Tibial nerve (tissue), 4 donors: ENCODE results near the gene EXOC3L1. TPM values are rescaled to one million over a fixed set of nuclear protein-coding genes. Genes with fewer than 3 reads are reported as not detected.

Experiments
- DNase-seq, 2 donors: peaks; one replicate each; pipeline ENCODE4 v3.0.0-alpha.2; 2019; ENCODE audit warnings: low spot score in 2 of 2
- H3K27ac ChIP-seq, 4 donors: fragments of 200-600 bp; sonication (generic) in 3 of 4; one replicate each; pipeline ENCODE4 v1.5.1; 2017 to 2019; ENCODE audit warnings: mild to moderate bottlenecking in 1 of 4
- H3K27me3 ChIP-seq, 2 donors: fragments of 200-600 bp; sonication (generic) in 1 of 2; one replicate each; pipeline versions ENCODE4 v1.5.1 to v1.6.0; 2017 to 2019
- H3K36me3 ChIP-seq, 3 donors: fragments of 200-600 bp; sonication (generic); one replicate each; pipeline ENCODE4 v1.5.1; 2018 to 2019
- H3K4me1 ChIP-seq, 4 donors: fragments of 200-600 bp; sonication (generic) in 3 of 4; one replicate each; pipeline ENCODE4 v1.5.1; 2017 to 2019
- H3K4me3 ChIP-seq, 4 donors: fragments of 200-600 bp; sonication (generic) in 3 of 4; one replicate each; pipeline ENCODE4 v1.5.1; 2017 to 2019; ENCODE audit warnings: mild to moderate bottlenecking in 1 of 4, moderate library complexity in 1 of 4
- H3K9me3 ChIP-seq, 4 donors: fragments of 200-600 bp; sonication (generic) in 3 of 4; one replicate each; pipeline ENCODE4 v1.5.1; 2017 to 2019
- EP300 ChIP-seq, 2 donors: sonication (generic); formaldehyde crosslinking; IDR thresholded peaks; one replicate each; pipeline ENCODE4 v1.6.1; 2017; ENCODE audit warnings: antibody characterized with exemption in 2 of 2, mild to moderate bottlenecking in 1 of 2
- POLR2A ChIP-seq, 2 donors: fragments of 450-650 bp; IDR thresholded peaks; one replicate each; pipeline ENCODE4 v1.6.1; 2017; ENCODE audit warnings: antibody characterized with exemption in 2 of 2, mild to moderate bottlenecking in 2 of 2, moderate library complexity in 2 of 2
- WGBS, 2 donors: methylation state at CpG; one replicate each; pipeline ENCODE4 v1.1.5; 2018; 5-methylcytosine and 5-hydroxymethylcytosine counted together
- total RNA-seq, 4 donors: library from RNA; depleted of rRNA; stranded (reverse); fragments of >200 nt; gene quantifications; one replicate each; pipeline ENCODE4 v1.1.0, GENCODE V29; 2016
- TF ChIP-seq, protein P1 (sequence below), 5 experiments: fragments of 200-600 bp in 3 of 5; fragments of 450-650 bp in 2 of 5; sonication (generic) in 3 of 5; IDR thresholded peaks; one replicate each; pipeline ENCODE4 v1.5.1; 2016 to 2019; ENCODE audit warnings: antibody characterized with exemption in 5 of 5, mild to moderate bottlenecking in 3 of 5, moderate library complexity in 2 of 5

EXOC3L1 gene
- total RNA-seq, 4 donors from 2014 or later: 0.66 to 3.9 (median 2.6) TPM

- DNase-seq: no peak
- Histone ChIP-seq H3K9me3 (no peaks in the 10 kb centered on the region), H3K27ac (no peak overlapping the region), H3K4me3 (no peak overlapping the region), H3K4me1 (peaks cover 0 to 14% (median 0%) of the 10 kb centered on the region in 4 donors), H3K36me3 (peaks cover 0 to 59% (median 0%) of the 10 kb centered on the region in 3 donors), H3K27me3 (no peaks in the 10 kb centered on the region)
- TF ChIP-seq EP300 (IDR thresholded peaks at IDR 0.05) (no peak), POLR2A (IDR thresholded peaks at IDR 0.05) (no peak)
- TF ChIP-seq, protein P1, sequence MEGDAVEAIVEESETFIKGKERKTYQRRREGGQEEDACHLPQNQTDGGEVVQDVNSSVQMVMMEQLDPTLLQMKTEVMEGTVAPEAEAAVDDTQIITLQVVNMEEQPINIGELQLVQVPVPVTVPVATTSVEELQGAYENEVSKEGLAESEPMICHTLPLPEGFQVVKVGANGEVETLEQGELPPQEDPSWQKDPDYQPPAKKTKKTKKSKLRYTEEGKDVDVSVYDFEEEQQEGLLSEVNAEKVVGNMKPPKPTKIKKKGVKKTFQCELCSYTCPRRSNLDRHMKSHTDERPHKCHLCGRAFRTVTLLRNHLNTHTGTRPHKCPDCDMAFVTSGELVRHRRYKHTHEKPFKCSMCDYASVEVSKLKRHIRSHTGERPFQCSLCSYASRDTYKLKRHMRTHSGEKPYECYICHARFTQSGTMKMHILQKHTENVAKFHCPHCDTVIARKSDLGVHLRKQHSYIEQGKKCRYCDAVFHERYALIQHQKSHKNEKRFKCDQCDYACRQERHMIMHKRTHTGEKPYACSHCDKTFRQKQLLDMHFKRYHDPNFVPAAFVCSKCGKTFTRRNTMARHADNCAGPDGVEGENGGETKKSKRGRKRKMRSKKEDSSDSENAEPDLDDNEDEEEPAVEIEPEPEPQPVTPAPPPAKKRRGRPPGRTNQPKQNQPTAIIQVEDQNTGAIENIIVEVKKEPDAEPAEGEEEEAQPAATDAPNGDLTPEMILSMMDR (IDR thresholded peaks at IDR 0.05): no peak
- 65 to 70% methylated on average over 5 of the region's 5 CpGs for WGBS, 2 donors
Measured at GRCh38 chr16:67215706-67216105, 25.8 kb upstream of the EXOC3L1 start.

DNA sequence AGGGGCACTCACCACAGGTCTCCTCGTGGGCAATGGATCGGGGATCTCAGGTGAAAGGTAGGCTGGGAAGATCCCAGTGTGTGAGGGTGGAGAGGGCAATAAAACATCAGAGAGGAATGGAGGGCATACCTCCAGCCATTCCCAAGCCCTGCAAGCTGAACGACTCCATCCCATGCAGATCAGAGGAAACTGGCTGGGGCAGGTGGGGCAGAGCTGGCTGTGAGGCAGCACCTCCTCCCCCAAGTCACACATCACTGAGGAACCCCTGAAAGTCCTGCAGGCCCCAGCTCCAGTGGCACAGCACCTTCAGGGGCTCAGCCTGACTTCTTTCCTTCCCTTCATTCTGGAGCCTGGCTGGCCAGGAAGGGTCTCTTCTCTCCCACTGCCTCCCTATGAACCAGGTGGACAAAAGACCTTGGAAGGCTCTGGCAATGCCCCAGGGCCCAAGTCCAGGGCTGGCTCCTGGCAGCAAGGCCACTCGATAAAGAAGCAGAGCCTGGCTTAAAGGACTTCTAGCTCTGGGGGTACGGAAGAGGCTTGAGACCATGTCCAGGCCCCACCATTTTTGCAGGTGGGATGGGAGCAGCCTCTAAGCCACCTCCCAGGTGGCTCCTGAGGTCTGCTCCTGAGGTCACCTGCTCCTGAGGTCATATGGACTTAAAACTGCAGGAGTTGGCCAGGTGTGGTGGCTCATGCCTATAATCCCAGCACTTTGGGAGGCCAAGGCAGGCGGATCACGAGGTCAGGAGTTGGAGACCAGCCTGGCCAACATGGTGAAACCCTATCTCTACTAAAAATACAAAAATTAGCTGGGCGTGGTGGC, 23.5 kb upstream of the EXOC3L1 start:
- DNase-seq: no peak
- Histone ChIP-seq H3K27me3 (no peaks in the 10 kb centered on the region), H3K4me3 (no peak overlapping the region), H3K27ac (no peak overlapping the region), H3K36me3 (peaks cover 0 to 77% (median 0%) of the 10 kb centered on the region in 3 donors), H3K4me1 (peaks cover 0 to 14% (median 0%) of the 10 kb centered on the region in 4 donors), H3K9me3 (no peaks in the 10 kb centered on the region)
- TF ChIP-seq, protein P1 (IDR thresholded peaks at IDR 0.05): no peak
- TF ChIP-seq POLR2A (IDR thresholded peaks at IDR 0.05): no peak
- no peak for TF ChIP-seq EP300 (IDR thresholded peaks at IDR 0.05)
- WGBS, 2 donors: 65 to 72% methylated on average over 7 to 8 of the region's 8 CpGs

- H3K27me3 ChIP-seq: no peaks in the 10 kb centered on the region
- H3K4me3 ChIP-seq: no peak overlapping the region
- H3K4me1 ChIP-seq: peaks cover 0 to 14% (median 0%) of the 10 kb centered on the region in 4 donors
- no peak for DNase-seq
- TF ChIP-seq, protein P1 (IDR thresholded peaks at IDR 0.05): no peak
- TF ChIP-seq POLR2A (IDR thresholded peaks at IDR 0.05): no peak
- no peak for TF ChIP-seq EP300 (IDR thresholded peaks at IDR 0.05)
- H3K36me3 ChIP-seq: peaks cover 0 to 83% (median 0%) of the 10 kb centered on the region in 3 donors
- H3K9me3 ChIP-seq: no peaks in the 10 kb centered on the region
- no peak overlapping the region for H3K27ac ChIP-seq
Measured at GRCh38 chr16:67212766-67213165, 22.8 kb upstream of the EXOC3L1 start.

GRCh38 chr16:67211674-67212073, 21.7 kb upstream of the EXOC3L1 start:
- no peak for TF ChIP-seq POLR2A (IDR thresholded peaks at IDR 0.05)
- no peak for TF ChIP-seq EP300 (IDR thresholded peaks at IDR 0.05)
- TF ChIP-seq, protein P1 (IDR thresholded peaks at IDR 0.05): no peak
- Histone ChIP-seq H3K9me3 (no peaks in the 10 kb centered on the region), H3K27ac (no peak overlapping the region), H3K4me3 (no peak overlapping the region), H3K4me1 (peaks cover 0 to 9% (median 0%) of the 10 kb centered on the region in 4 donors), H3K27me3 (no peaks in the 10 kb centered on the region), H3K36me3 (peaks cover 0 to 83% (median 0%) of the 10 kb centered on the region in 3 donors)
- WGBS, 2 donors: 70 to 78% methylated on average over 7 of the region's 7 CpGs
- DNase-seq: no peak
